Medulla oblongata (tissue), 1 donor: ENCODE results near the gene GADD45B.
"Not testable (repeated sequence)": the region's sequence is repeated elsewhere in the genome, so short reads cannot be mapped to it uniquely, and the experiment has no call there.

Source experiments
- DNase-seq: peaks from one replicate; pipeline ENCODE4 v3.0.0-alpha.2; 2015; ENCODE audit errors: extremely low spot score

GADD45B gene

DNA sequence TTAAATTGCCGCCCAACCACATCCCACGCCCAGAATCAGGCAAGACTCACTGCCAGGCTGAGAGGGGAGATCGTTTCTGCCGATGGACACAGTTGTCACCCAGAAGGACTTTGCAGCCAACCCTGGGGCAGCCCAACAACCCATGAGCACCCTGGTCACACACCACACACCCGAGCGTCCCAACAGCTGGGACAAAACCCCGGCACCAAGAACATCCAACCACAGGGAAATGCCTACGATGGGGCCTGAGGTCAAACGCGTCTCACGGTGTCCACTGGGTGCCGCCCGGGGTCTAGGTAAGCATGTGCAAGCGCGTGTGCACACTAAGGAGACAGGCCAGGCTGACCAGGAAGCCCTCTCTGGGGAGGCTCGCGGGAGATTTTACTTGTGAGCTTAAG, 32.1 kb upstream of the GADD45B start:
- no peak for DNase-seq

DNA sequence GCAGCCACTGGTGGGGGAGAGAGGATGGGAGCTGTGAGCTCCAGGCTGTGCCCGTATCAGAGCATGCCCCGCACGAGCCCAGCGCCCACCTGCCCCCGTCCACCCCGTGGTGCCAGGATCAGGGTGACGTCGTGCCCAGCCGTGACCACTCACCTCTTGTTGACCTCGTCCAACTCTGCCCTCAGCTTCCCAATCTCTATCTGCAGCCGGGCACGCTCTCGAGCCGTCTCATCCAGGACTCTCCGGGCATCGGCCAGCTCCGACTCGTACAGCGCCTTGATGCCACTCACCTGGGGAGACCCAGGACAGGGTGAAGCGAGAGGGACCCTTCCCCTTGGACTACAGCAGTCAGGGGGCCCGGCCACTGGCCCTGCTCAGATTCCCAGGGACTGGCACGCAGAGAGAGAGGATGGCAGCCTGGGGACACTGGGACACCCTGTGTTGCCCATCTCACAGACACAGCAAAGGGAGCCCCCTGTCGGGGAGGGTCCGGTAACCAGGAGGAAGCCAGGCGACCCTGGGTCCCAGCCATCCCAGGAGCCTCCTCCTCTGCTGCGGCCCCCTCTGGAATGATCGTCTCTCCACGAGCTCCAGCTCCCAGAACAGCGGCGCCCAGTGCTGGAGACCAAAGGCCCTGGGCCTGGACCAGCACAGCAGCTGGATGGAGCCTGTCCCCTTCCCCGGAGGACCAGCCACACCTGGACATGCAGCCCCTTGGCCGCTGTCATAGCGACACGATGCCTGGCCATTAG, 31.5 kb upstream of the GADD45B start:
- no peak for DNase-seq

DNA sequence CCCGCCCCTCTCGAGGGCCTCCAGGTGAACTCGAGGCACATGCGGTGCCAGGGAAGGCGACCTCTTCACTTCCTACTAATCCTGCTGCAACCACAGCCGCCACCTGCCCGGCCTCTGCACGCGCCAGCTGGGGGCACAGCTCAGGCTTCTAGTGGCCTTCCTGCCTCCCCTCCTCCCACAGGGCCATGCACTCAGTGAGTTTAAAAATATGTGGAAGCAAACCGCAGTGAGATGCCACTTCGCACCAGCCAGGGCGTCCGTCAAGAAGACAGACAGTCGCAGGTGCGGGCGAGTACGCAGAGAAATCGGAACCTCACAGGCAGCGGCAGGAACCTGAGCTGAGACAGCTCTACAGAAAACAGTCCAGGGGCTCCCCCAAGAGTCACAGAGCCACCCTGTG, 29.5 kb upstream of the GADD45B start:
- DNase-seq, result no peak

DNA sequence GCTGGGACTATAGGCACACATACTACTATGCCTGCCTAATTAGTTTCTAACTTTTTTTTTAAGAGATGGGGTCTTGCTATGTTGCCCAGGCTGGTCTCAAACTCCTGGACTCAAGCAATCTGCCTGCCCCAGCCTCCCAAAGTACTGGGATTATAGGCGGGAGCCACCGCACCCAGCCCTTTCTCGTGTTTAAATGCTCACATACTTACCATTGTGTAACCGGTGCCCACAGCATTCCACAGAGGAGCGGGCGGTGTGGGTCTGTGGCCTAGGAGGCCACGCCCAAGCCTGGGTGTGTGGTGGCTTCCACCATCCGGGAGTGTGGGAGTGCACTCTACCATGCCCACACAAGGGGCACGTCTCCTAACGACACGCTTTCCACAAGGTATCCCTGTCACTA, 26.9 kb upstream of the GADD45B start:
- no peak for DNase-seq

DNA sequence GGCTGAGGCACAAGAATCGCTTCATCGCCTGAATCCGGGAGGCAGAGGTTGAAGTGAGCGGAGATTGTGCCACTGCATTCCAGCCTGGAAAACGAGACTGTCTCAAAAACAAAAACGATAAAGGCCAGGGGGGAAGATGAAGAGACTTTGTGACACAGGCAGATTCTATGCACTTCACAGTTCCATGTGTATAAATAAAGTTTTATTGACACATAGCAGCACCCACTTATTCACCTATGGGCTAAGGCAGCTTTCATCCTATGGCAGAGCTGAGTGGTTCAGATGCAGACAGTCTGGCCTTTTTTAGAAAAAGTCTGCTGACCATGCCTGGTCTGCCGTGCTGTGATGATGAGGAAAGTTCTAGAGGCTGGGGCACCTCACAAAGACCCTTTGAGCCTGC, 24.8 kb upstream of the GADD45B start:
- DNase-seq, result no peak

DNA sequence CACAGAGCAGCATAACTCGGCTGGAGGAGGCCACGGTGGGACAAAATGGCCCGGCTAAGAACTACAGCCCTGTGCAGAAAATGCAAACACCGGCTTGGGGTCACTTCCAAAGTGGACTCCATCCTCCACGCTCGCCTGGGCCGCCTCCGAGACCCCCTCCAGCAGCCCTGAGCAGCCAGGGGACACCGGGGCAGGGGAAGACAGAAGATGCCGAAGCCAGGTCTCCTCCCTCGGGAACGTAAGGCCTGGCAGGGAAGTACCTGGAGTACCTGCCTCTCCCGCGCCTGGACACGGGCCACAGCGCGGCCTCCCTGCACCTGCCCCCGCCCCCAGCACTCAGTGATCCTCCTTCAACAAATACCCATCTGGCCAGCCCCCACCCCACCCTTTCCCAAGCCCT, 24.2 kb upstream of the GADD45B start:
- DNase-seq, result no peak

DNA sequence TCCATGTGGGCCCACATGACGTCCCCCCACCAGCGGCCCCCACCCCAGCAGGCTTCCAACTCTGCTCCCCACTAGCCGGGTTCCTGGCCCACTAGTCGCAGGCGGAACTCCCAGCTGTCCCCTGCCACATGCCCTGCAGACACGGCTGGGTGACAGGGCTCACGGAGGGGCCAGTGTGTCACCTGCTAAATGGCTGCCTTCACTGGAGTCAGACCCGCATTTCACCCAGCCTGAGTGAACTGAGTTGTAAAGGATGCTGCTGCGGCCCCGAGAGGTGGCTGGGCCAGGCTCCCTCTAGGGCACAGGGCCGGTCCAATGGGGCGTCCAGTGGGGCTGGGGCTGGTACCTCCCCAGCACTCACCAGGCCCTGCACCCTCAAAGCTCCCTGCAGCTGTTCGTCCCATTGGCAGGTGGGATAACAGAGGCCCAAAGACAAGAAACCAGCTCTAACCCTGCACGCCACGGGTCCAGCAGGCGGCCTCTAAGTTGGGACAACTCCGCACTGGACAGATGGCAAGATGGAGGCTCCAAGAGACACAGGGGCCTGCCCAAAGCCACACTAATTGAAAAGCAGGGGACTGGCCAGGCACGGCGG, 22.4 kb upstream of the GADD45B start:
- no peak for DNase-seq

DNA sequence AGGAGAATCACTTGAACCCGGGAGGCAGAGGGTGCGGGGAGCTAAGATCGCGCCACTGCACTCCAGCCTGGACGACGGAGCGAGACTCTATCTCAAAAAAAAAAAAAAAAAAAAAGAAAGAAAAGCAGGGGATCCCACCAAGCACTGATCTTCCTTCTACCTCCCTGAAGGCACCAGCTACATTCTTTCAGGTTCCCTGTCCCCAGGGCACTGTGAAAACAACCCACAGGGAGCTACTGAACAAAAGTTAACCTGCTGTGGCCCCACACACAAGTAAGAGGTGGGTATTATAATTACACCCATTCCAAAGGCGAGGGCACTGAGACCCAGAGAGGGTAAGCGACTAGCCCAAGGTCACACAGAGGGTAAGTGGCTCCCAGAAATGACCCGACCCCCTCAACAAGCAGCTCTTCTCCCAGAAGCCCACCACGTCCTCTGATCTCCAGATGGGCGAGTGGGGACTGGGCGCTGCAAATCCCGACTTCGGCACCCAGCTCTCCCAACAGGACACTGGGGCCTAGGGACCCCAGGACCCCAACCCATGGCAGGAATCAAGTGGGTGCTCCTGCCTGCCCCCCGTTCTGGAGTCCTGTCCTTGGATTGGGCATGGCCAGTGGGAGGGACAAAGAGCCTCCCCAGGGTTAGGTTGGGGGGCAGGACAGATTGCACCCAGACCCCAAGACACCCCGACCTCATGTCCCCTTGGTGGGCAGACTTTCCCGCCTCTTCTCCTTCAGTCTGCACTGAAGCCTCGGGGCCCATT, 21.5 kb upstream of the GADD45B start:
- DNase-seq, result no peak

DNA sequence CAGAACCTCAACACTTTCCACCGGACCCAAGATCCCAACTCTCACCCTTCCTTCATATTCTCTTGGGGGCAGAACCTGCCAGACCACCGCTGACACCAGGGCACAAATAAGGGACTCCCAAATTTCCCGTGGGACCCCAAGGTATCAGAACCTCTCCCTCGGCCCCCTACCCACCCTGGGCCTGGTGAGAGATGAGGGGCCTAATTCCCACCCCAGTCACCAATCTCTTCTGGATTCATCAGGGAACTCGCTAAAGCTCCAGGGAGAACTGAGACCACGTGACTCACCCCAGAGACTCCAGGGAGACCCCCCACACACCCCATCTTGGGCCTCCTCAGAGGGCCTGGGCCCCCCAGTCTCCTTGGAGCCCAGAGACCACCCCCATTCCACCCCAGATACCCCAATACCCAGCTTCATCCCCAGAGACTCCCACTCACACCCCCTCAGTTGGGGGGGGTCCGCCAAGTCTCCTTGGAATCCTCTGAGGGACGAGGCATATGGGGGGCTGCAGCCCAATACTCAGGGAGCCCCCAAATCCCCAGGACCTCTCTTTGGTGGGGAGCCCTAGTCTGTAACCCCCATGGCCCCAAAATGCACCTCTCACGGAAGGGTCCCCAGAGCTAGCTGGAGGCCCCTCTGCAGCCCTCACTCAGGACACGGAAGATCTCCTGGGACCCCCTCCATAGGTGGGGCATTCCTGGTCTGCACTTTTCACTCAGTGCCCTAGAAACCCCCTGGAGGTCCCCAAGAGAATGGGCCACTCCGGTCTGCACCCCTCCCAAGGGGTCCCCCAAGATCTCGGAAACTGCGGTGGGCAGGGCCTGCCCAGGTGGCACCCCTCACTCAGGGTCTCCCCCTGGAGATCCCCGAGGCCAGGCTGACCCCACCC, 20.7 kb upstream of the GADD45B start:
- no peak for DNase-seq

DNA sequence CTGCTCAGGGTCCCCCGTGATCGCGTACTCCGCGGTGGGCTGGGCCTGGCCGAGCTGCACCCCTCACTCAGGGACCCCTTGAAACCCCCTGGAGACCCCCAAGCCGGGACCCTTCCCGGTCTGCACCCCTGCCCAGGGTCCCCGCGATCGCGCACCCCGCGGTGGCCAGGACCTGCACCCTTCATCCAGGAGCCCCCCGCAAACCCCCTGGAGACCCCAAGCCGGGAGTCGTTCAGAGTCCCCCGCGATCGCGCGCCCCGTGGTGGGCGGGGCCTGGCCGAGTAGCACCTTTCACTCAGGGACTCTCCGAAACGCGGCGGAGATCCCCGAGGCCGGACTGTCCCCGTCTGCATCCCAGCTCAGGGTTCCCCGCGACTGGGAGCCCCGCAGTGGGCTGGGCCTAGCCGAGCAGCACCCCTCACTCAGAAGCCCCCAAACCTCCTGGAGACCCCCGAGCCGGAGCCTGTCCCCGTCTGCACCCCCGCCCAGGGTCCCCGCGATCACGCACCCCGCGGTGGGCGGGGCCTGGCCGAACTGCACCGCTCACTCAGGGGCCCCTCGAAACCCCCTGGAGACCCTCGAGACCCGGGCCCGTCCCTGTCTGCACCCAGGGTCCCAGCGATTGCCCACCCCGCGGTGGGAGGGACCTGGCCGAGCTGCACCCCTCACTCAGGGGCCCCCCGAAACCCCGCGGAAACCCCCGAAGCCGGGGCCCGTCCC, 19.9 kb upstream of the GADD45B start:
- no peak for DNase-seq

DNA sequence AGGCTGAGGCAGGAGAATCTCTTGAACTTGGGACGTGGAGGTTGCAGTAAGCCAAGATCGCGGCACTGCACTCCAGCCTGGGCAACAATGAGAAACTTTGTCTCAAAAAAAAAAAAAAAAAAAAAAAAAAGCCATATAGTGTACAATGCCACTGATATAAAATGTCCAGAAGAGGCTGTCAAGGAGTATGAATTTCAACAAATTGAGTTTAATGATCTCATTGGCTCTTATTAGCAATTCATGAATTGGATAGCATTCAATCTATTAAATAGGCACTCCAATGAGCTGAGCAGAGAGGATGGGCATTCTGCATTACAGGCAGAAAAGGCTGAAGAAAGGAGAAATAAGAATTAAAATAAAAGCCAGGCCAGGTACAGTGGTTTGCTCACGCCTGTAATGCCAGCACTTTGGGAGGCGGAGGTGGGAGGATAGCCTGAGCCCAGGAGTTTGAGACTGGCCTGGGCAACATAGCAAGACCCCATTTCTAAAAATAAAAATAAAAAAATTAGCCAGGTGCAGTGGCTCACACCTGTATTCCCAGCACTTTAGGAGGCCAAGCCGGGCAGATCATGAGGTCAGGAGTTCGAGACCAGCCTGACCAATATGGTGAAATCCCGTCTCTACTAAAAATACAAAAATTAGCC, 18.4 kb upstream of the GADD45B start:
- DNase-seq, result no peak

DNA sequence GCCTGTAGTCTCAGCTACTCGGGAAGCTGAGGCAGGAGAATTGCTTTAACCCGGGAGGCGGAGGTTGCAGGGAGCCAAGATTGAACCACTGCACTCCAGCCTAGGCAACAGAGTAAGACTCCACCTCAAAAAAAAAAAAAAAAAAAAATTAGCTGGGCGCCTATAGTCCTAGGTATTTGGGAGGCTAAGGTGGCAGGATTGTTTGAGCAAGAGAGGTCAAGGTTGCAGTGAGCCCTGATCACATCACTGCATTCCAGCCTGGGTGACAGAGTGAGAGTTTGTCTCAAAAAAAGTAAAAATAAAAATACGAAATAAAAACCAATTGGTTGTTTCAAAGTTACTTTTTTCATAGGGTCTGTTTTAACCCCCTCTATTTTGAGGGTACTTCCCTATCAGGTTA, 17.9 kb upstream of the GADD45B start:
- DNase-seq, result no peak

DNA sequence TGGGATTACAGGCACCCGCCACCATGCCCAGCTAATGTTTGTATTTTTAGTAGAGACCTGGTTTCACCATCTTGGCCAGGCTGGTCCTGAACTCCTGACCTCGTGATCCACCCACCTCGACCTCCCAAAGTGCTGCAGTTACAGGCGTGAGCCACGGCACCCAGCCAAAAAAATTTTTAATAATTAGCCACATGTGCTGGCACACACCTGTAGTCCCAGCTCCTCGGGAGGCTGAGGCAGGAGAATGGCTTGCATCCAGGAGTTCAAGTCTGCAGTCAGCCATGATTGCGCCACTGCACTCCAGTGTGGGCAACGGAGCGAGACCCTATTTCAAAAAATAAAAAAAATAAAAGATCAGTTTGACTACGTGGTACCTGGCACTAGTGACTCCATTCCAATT, 17.2 kb upstream of the GADD45B start:
- not testable (repeated sequence) for DNase-seq

DNA sequence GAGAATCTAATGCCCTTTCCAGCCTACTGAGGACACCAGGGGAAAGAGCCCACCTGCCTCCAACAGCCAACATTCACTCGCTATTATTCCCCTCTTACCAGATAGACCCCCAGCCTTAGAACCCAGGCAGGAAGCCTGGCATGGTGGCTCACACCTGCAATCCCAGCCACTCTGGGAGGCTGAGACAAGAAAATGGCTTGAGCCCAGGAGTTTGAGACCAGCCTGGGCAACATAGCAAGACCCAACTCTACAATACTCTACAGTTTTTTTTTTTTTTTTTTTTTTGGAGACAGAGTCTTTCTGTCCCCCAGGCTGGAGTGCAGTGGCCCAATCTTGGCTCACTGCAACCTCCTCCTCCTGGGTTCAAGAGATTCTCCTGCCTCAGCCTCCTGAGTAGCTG, 15.7 kb upstream of the GADD45B start:
- no peak for DNase-seq

DNA sequence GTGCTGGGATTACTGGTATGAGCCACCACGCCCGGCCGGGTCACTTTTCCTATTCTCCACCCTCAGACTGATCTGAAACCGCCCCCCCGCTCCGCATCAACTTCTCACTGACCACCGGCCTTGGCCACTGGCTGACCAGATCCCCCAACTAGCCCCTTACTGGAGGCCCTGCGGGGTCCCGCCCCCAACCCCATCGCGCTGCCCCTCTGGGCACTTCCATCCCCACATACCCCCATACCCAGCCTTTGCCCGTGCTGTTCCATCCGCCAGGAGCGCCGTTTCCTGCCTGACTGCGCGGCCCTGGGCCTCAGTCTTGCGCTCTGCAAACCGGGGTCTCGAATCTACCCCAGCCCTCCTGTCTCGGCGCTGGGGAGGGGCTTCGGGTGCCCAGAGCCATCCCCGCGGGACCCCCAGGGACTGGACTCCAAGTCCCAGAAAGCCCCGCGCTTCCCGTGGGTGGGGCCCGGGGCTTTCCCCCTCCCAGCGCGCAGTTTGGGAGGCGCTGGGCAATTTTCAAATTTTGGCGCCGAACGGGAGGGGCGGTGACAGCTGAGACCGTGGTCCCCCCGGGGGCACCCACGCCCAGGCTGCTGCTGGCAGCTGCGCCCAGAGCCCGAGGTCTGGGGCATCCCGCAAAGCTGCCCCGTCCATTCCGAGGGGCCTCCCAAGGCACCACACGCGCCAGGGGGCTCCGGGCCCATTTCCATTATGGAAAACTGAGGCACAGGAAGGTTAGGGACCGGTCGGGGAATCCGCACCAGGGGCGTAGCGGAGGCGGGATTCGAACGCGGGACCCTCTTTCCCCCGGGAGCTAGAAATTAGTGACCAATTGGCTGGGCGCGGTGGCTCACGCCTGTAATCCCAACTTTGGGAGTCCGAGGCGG, 13.9 kb upstream of the GADD45B start:
- DNase-seq, result peak; percentile 15

DNA sequence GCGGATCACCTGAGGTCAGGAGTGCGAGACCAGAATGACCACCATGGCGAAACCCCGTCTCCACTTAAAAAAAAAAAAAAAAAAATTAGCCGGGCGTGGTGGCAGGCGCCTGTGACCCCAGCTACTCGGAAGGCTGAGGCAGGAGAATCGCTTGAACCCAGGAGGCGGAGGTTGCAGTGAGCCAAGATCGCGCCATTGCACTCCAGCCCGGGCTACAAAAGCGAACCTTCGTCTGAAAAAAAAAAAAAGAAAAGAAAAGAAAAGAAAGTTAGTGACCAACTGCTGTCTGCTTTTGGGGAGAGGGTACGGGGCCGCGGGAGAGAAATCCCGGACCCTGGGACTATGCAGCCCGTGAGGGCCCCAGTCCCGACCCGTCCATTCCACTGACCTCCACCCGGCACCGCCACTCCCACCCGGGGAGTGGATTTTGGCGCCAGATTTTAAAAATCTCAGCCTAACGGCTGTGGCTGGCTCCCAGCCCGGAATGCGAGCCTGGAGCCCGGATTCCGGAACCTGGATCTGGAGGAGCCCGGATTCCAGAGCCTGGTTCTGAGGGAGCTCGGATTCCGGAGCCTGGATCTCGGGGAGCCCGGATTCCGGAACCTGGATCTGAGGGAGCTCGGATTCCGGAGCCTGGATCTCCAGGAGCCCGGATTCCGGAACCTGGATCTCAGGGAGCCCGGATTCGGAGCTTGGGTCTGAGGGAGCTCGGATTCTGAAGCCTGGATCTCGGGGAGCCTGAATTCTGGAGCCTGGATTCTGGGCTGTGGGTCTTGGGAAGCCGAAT, 13.1 kb upstream of the GADD45B start:
- peak; percentile 71 for DNase-seq

DNA sequence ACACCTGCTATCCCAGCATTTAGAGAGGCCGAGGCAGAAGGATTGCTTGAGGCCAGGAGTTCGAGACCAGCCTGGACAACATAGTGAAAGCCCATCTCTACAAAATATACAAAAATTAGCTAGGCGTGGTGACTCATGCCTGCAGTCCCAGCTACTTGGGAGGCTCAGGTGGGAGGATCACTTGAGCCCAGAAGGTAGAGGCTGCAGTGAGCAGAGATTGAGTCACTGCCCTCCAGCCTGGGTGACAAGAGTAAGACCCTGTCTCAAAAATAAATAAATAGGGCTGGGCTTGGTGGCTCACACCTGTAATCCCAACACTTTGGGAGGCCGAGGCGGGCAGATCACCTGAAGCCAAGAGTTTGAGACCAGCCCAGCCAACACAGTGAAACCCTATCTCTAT, 12.2 kb upstream of the GADD45B start:
- not testable (repeated sequence) for DNase-seq

DNA sequence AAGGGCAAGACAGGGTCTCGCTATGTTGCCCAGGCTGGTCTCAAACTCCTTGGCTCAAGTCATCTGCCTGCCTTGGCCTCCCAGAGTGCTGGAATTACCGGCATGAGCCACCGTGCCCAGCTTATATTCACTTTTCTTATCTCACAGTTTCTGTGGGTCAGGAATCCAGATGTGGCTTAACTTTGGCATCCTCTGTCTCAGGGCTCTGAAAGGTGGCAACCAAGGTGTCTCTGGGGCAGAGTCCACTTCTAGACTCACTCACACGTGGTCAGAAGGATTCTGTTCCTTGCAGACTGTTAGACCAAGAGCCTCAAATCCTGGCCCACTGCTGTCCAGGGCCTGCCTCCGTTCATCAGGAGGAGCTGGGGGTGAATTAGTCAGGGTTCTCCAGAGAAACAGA, 11.5 kb upstream of the GADD45B start:
- DNase-seq, result no peak

DNA sequence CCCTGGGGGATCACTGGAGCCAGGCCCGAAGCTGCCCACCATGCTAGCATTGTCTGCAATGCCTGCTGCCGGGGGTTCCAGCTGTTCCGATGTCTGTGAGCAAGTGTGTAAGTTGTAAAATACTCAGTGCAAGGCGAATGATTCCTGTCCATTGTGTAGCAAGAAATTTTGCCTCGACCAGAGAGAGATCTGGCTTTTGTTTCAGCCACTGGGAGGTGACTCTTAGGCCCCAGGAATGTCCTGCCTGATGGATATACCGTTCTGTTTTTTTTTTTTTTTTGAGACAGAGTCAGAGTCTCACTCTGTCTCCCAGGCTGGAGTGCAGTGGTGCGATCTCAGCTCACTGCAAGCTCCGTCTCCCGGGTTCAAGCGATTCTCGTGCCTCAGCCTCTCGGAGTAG, 7.3 kb upstream of the GADD45B start:
- no peak for DNase-seq
